ENCODE results near the gene PAM.
"Not testable (repeated sequence)": the region's sequence is repeated elsewhere in the genome, so short reads cannot be mapped to it uniquely, and the experiment has no call there.

Gene PAM

GRCh38 chr5:102988459-102988858 lies 233.4 kb downstream of the PAM start:
- Mint-ChIP-seq H3K4me1 (ENCODE audit: low read depth) (no peaks in the 10 kb centered on the region), H3K36me3 (ENCODE audit: low read depth) (peaks cover 10% of the 10 kb centered on the region), H3K27me3 (no peaks in the 10 kb centered on the region), H3K27ac (no peak overlapping the region), H3K4me3 (no peak overlapping the region), H3K9me3 (peaks cover 14% of the 10 kb centered on the region)

- no peaks in the 10 kb centered on the region for H3K9me3 Mint-ChIP-seq
- no peak overlapping the region for H3K27ac Mint-ChIP-seq
- no peaks in the 10 kb centered on the region for H3K4me1 Mint-ChIP-seq (ENCODE audit: low read depth)
- no peaks in the 10 kb centered on the region for H3K27me3 Mint-ChIP-seq
- H3K36me3 Mint-ChIP-seq (ENCODE audit: low read depth), result peaks cover 21% of the 10 kb centered on the region
- H3K4me3 Mint-ChIP-seq, result no peak overlapping the region
Measured at GRCh38 chr5:102991802-102992201, 236.7 kb downstream of the PAM start.

GRCh38 chr5:102996011-102996575 lies 241.0 kb downstream of the PAM start:
- H3K4me3 Mint-ChIP-seq, result no peak overlapping the region
- H3K9me3 Mint-ChIP-seq, result peaks cover 4% of the 10 kb centered on the region
- H3K27me3 Mint-ChIP-seq, result no peaks in the 10 kb centered on the region
- H3K4me1 Mint-ChIP-seq (ENCODE audit: low read depth), result no peaks in the 10 kb centered on the region
- peaks cover 38% of the 10 kb centered on the region for H3K36me3 Mint-ChIP-seq (ENCODE audit: low read depth)
- no peak overlapping the region for H3K27ac Mint-ChIP-seq

- Mint-ChIP-seq H3K27ac (no peak overlapping the region), H3K27me3 (no peaks in the 10 kb centered on the region), H3K9me3 (peaks cover 4% of the 10 kb centered on the region), H3K4me1 (ENCODE audit: low read depth) (no peaks in the 10 kb centered on the region), H3K4me3 (no peak overlapping the region), H3K36me3 (ENCODE audit: low read depth) (peaks cover 28% of the 10 kb centered on the region)
Measured at GRCh38 chr5:102998224-102998623, 243.1 kb downstream of the PAM start.

GRCh38 chr5:102999191-102999590 lies 244.1 kb downstream of the PAM start:
- Mint-ChIP-seq H3K36me3 (ENCODE audit: low read depth) (peaks cover 20% of the 10 kb centered on the region), H3K27me3 (no peaks in the 10 kb centered on the region), H3K4me1 (ENCODE audit: low read depth) (no peaks in the 10 kb centered on the region), H3K4me3 (no peak overlapping the region), H3K27ac (no peak overlapping the region), H3K9me3 (peaks cover 4% of the 10 kb centered on the region)

- H3K27ac Mint-ChIP-seq; H3K4me1 Mint-ChIP-seq (ENCODE audit: low read depth): not testable (repeated sequence)
Measured at GRCh38 chr5:102999621-103000020, 244.5 kb downstream of the PAM start.

GRCh38 chr5:103000089-103000488 lies 245.0 kb downstream of the PAM start:
- Mint-ChIP-seq H3K27me3 (no peaks in the 10 kb centered on the region), H3K9me3 (peaks cover 4% of the 10 kb centered on the region), H3K36me3 (ENCODE audit: low read depth) (peaks cover 17% of the 10 kb centered on the region), H3K27ac (no peak overlapping the region), H3K4me1 (ENCODE audit: low read depth) (no peaks in the 10 kb centered on the region), H3K4me3 (no peak overlapping the region)

More at GRCh38 chr5:102999621-103000020, 244.5 kb downstream of the PAM start:
- H3K4me3 Mint-ChIP-seq, H3K9me3 Mint-ChIP-seq, H3K27me3 Mint-ChIP-seq: not testable (repeated sequence)
- peaks cover 17% of the 10 kb centered on the region for H3K36me3 Mint-ChIP-seq (ENCODE audit: low read depth)

- Mint-ChIP-seq H3K4me1 (ENCODE audit: low read depth) (no peaks in the 10 kb centered on the region), H3K36me3 (ENCODE audit: low read depth) (peaks cover 20% of the 10 kb centered on the region), H3K9me3 (peaks cover 4% of the 10 kb centered on the region), H3K27me3 (no peaks in the 10 kb centered on the region), H3K4me3 (no peak overlapping the region), H3K27ac (no peak overlapping the region)
Measured at GRCh38 chr5:103003872-103004271, 248.8 kb downstream of the PAM start.

GRCh38 chr5:103005276-103005675 lies 250.2 kb downstream of the PAM start:
- peaks cover 25% of the 10 kb centered on the region for H3K36me3 Mint-ChIP-seq (ENCODE audit: low read depth)
- H3K4me1 Mint-ChIP-seq (ENCODE audit: low read depth), result no peaks in the 10 kb centered on the region
- H3K27me3 Mint-ChIP-seq, result no peaks in the 10 kb centered on the region
- no peaks in the 10 kb centered on the region for H3K9me3 Mint-ChIP-seq
- H3K27ac Mint-ChIP-seq, result no peak overlapping the region
- H3K4me3 Mint-ChIP-seq, result no peak overlapping the region

- no peaks in the 10 kb centered on the region for H3K27me3 Mint-ChIP-seq
- no peak overlapping the region for H3K4me3 Mint-ChIP-seq
- peaks cover 36% of the 10 kb centered on the region for H3K36me3 Mint-ChIP-seq (ENCODE audit: low read depth)
- H3K27ac Mint-ChIP-seq, result no peak overlapping the region
- no peaks in the 10 kb centered on the region for H3K9me3 Mint-ChIP-seq
- no peaks in the 10 kb centered on the region for H3K4me1 Mint-ChIP-seq (ENCODE audit: low read depth)
Measured at GRCh38 chr5:103006921-103007320, 251.8 kb downstream of the PAM start.

GRCh38 chr5:103010168-103010567 lies 255.1 kb downstream of the PAM start:
- H3K9me3 Mint-ChIP-seq, result no peaks in the 10 kb centered on the region
- peaks cover 54% of the 10 kb centered on the region for H3K36me3 Mint-ChIP-seq (ENCODE audit: low read depth)
- no peak overlapping the region for H3K27ac Mint-ChIP-seq
- H3K4me3 Mint-ChIP-seq, result no peak overlapping the region
- no peaks in the 10 kb centered on the region for H3K4me1 Mint-ChIP-seq (ENCODE audit: low read depth)
- no peaks in the 10 kb centered on the region for H3K27me3 Mint-ChIP-seq

GRCh38 chr5:103013933-103014552 lies 258.9 kb downstream of the PAM start:
- H3K36me3 Mint-ChIP-seq (ENCODE audit: low read depth), result peaks cover 49% of the 10 kb centered on the region
- H3K4me1 Mint-ChIP-seq (ENCODE audit: low read depth), result no peaks in the 10 kb centered on the region
- H3K27me3 Mint-ChIP-seq, result no peaks in the 10 kb centered on the region
- H3K9me3 Mint-ChIP-seq, result no peaks in the 10 kb centered on the region
- H3K27ac Mint-ChIP-seq, result no peak overlapping the region
- no peak overlapping the region for H3K4me3 Mint-ChIP-seq

- Mint-ChIP-seq H3K27me3 (no peaks in the 10 kb centered on the region), H3K4me3 (no peak overlapping the region), H3K36me3 (ENCODE audit: low read depth) (peaks cover 47% of the 10 kb centered on the region), H3K9me3 (no peaks in the 10 kb centered on the region), H3K4me1 (ENCODE audit: low read depth) (no peaks in the 10 kb centered on the region), H3K27ac (no peak overlapping the region)
Measured at GRCh38 chr5:103014983-103015382, 259.9 kb downstream of the PAM start.

- no peaks in the 10 kb centered on the region for H3K27me3 Mint-ChIP-seq
- H3K36me3 Mint-ChIP-seq (ENCODE audit: low read depth), result peaks cover 47% of the 10 kb centered on the region
- H3K27ac Mint-ChIP-seq, result no peak overlapping the region
- no peaks in the 10 kb centered on the region for H3K9me3 Mint-ChIP-seq
- no peak overlapping the region for H3K4me3 Mint-ChIP-seq
- no peaks in the 10 kb centered on the region for H3K4me1 Mint-ChIP-seq (ENCODE audit: low read depth)
Measured at GRCh38 chr5:103016167-103016566, 261.1 kb downstream of the PAM start.

- Mint-ChIP-seq H3K27ac (no peak overlapping the region), H3K4me3 (no peak overlapping the region)
Measured at GRCh38 chr5:103019804-103020203, 264.7 kb downstream of the PAM start.

GRCh38 chr5:103021314-103021713 lies 266.2 kb downstream of the PAM start:
- no peaks in the 10 kb centered on the region for H3K27me3 Mint-ChIP-seq
- no peak overlapping the region for H3K4me3 Mint-ChIP-seq
- H3K9me3 Mint-ChIP-seq, result no peaks in the 10 kb centered on the region
- no peak overlapping the region for H3K27ac Mint-ChIP-seq
- peaks cover 55% of the 10 kb centered on the region for H3K36me3 Mint-ChIP-seq (ENCODE audit: low read depth)
- no peaks in the 10 kb centered on the region for H3K4me1 Mint-ChIP-seq (ENCODE audit: low read depth)

More at GRCh38 chr5:103019804-103020203, 264.7 kb downstream of the PAM start:
- H3K27me3 Mint-ChIP-seq, result no peaks in the 10 kb centered on the region
- H3K9me3 Mint-ChIP-seq, result no peaks in the 10 kb centered on the region
- H3K36me3 Mint-ChIP-seq (ENCODE audit: low read depth), result peaks cover 47% of the 10 kb centered on the region
- H3K4me1 Mint-ChIP-seq (ENCODE audit: low read depth), result no peaks in the 10 kb centered on the region
